CD14-positive monocyte (primary cell): ENCODE data around the gene KIF16B. TPM values are rescaled to one million over a fixed set of nuclear protein-coding genes. Genes with fewer than 3 reads are reported as not detected.
"Not testable (repeated sequence)": the region's sequence is repeated elsewhere in the genome, so short reads cannot be mapped to it uniquely, and the experiment has no call there.

Experiments
- DNase-seq, 3 donors: peaks; one replicate each; pipeline ENCODE4 v3.0.0-alpha.2; 2011 to 2022
- H2AFZ ChIP-seq: 2 replicates; pipeline ENCODE4 v1.6.0; 2012; ENCODE audit warnings: mild to moderate bottlenecking, low read depth, low read length, inconsistent platforms; ENCODE audit not compliant: insufficient read depth, poor library complexity, severe bottlenecking
- H3K27ac ChIP-seq, 2 donors: 1 replicate in 1 of 2; 2 replicates in 1 of 2; pipeline ENCODE4 v1.5.1; 2012 to 2013; ENCODE audit warnings: low read length in 2 of 2, control low read depth in 1 of 2, inconsistent platforms in 1 of 2, low read depth in 1 of 2, mild to moderate bottlenecking in 1 of 2
- H3K27me3 ChIP-seq, 2 donors: one replicate each; pipeline versions ENCODE4 v1.6.0 to v1.6.1; 2011 to 2013; ENCODE audit warnings: low read length in 2 of 2; ENCODE audit not compliant: control insufficient read depth in 2 of 2, insufficient read depth in 2 of 2
- H3K36me3 ChIP-seq, 2 donors: replicated peaks in 1 of 2; 1 replicate in 1 of 2; 2 replicates in 1 of 2; pipeline versions ENCODE4 v1.5.1 to v1.6.1; 2012 to 2013; ENCODE audit warnings: low read length in 2 of 2, control low read depth in 1 of 2, inconsistent platforms in 1 of 2, mild to moderate bottlenecking in 1 of 2; ENCODE audit not compliant: insufficient read depth in 2 of 2, control insufficient read depth in 1 of 2
- H3K4me1 ChIP-seq, 2 donors: 1 replicate in 1 of 2; 2 replicates in 1 of 2; pipeline versions ENCODE4 v1.5.1 to v1.6.1; 2012 to 2013; ENCODE audit warnings: low read length in 2 of 2, control low read depth in 1 of 2, inconsistent platforms in 1 of 2, mild to moderate bottlenecking in 1 of 2, moderate library complexity in 1 of 2; ENCODE audit not compliant: insufficient read depth in 2 of 2, control insufficient read depth in 1 of 2
- H3K4me2 ChIP-seq: replicated peaks from 2 replicates; pipeline ENCODE3; 2012; ENCODE audit warnings: low read length, moderate library complexity, mild to moderate bottlenecking; ENCODE audit not compliant: poor library complexity, severe bottlenecking; ENCODE audit errors: extremely low read depth
- H3K4me3 ChIP-seq, 3 experiments: fragments of 200-600 bp in 1 of 3; sonication (generic) in 1 of 3; replicated peaks in 1 of 3; 1 replicate in 2 of 3; 2 replicates in 1 of 3; pipeline ENCODE4 v1.5.1; 2011 to 2013; ENCODE audit warnings: low read length in 3 of 3, mild to moderate bottlenecking in 3 of 3, control low read depth in 2 of 3, low read depth in 2 of 3, inconsistent platforms in 1 of 3, moderate library complexity in 1 of 3
- H3K79me2 ChIP-seq: 2 replicates; pipeline ENCODE4 v1.6.0; 2012; ENCODE audit warnings: mild to moderate bottlenecking, control low read depth, inconsistent platforms, low read length, moderate library complexity; ENCODE audit not compliant: insufficient read depth
- H3K9ac ChIP-seq: 2 replicates; pipeline ENCODE4 v1.6.0; 2017; ENCODE audit warnings: low read length, mild to moderate bottlenecking; ENCODE audit not compliant: insufficient read depth, poor library complexity, severe bottlenecking
- H3K9me3 ChIP-seq, 2 donors: replicated peaks in 1 of 2; 1 replicate in 1 of 2; 2 replicates in 1 of 2; pipeline versions ENCODE4 v1.5.1 to v1.6.1; 2012 to 2013; ENCODE audit warnings: low read length in 2 of 2, control low read depth in 1 of 2; ENCODE audit not compliant: control insufficient read depth in 1 of 2, insufficient read depth in 1 of 2
- H4K20me1 ChIP-seq: 2 replicates; pipeline ENCODE4 v1.6.0; 2012; ENCODE audit warnings: mild to moderate bottlenecking, low read length, control low read depth, moderate library complexity; ENCODE audit not compliant: insufficient read depth
- H3K27ac Mint-ChIP-seq, 7 donors: one replicate each; pipeline ENCODE4 v1.8.0; 2020; ENCODE audit warnings: mild to moderate bottlenecking in 7 of 7, mixed read lengths in 7 of 7, moderate library complexity in 6 of 7, inconsistent platforms in 2 of 7
- H3K27me3 Mint-ChIP-seq, 3 donors: one replicate each; pipeline ENCODE4 v1.8.0; 2021 to 2022; ENCODE audit warnings: low read depth in 3 of 3, mild to moderate bottlenecking in 3 of 3, mixed read lengths in 3 of 3, moderate library complexity in 3 of 3, inconsistent platforms in 1 of 3
- H3K36me3 Mint-ChIP-seq, 2 donors: one replicate each; pipeline ENCODE4 v1.8.0; 2020; ENCODE audit warnings: mixed read lengths in 2 of 2, inconsistent platforms in 1 of 2, mild to moderate bottlenecking in 1 of 2
- H3K4me1 Mint-ChIP-seq: one replicate; pipeline ENCODE4 v1.8.0; 2020; ENCODE audit warnings: mild to moderate bottlenecking, mixed read lengths
- H3K4me3 Mint-ChIP-seq, 2 donors: one replicate each; pipeline ENCODE4 v1.8.0; 2020; ENCODE audit warnings: mild to moderate bottlenecking in 2 of 2, mixed read lengths in 2 of 2, moderate library complexity in 1 of 2
- H3K9me3 Mint-ChIP-seq, 7 donors: one replicate each; pipeline ENCODE4 v1.8.0; 2020 to 2022; ENCODE audit warnings: mixed read lengths in 7 of 7, mild to moderate bottlenecking in 6 of 7, moderate library complexity in 6 of 7, inconsistent platforms in 2 of 7
- CTCF ChIP-seq: fragments of 200-600 bp; IDR thresholded peaks from one replicate; pipeline ENCODE4 v1.8.0; 2022; ENCODE audit warnings: antibody characterized with exemption, mild to moderate bottlenecking
- WGBS: methylation state at CpG from one replicate; pipeline ENCODE4 v1.1.5; 2013; ENCODE audit warnings: missing lambda C conversion rate; ENCODE audit not compliant: insufficient coverage; 5-methylcytosine and 5-hydroxymethylcytosine counted together
- intact Hi-C, 2 donors: fragments of 100-400 bp; cut with micrococcal nuclease; formaldehyde crosslinking; loops; one replicate each; pipeline versions ENCODE4 v1.15.0 to v1.15.1; 2023
- polyA plus RNA-seq, 3 donors: library from polyadenylated mRNA; depleted of rRNA in 1 of 3; unstranded in 2 of 3; stranded (reverse) in 1 of 3; fragments of 300-500 nt in 2 of 3; fragments of >200 nt in 1 of 3; fragmentation: Illumina TruSeq in 2 of 3; gene quantifications; 1 replicate in 2 of 3; 2 replicates in 1 of 3; pipeline ENCODE4 v1.2.3, GENCODE V29; 2012 to 2021

The KIF16B gene
- polyA plus RNA-seq, 3 donors = 0.89 to 2.9 (median 2.8) TPM

- H3K4me1 ChIP-seq = peaks cover 0 to 12% of the 10 kb centered on the region in 2 donors
- no peaks in the 10 kb centered on the region for H3K79me2 ChIP-seq
- peaks cover 0 to 2% (median 1%) of the 10 kb centered on the region in 3 donors for H3K27me3 Mint-ChIP-seq
- H3K4me3 ChIP-seq = no peak overlapping the region
- H3K27ac Mint-ChIP-seq = no peak overlapping the region
- H3K36me3 ChIP-seq = peaks cover 0 to 3% of the 10 kb centered on the region in 2 donors
- H3K36me3 Mint-ChIP-seq = peaks cover 8 to 11% of the 10 kb centered on the region in 2 donors
- no peak overlapping the region for H3K4me2 ChIP-seq
- no peak for TF ChIP-seq CTCF
- intact Hi-C loops = no loop called here
- H3K4me1 Mint-ChIP-seq = peaks cover 25% of the 10 kb centered on the region
- H4K20me1 ChIP-seq = no peaks in the 10 kb centered on the region
- H3K9me3 ChIP-seq = no peaks in the 10 kb centered on the region
- no peak overlapping the region for H3K9ac ChIP-seq
- no peak for DNase-seq
- H3K27me3 ChIP-seq = no peaks in the 10 kb centered on the region
- H3K4me3 Mint-ChIP-seq = no peak overlapping the region
- WGBS = 94% methylated on average over 5 of the region's 5 CpGs
- H3K27ac ChIP-seq = no peak overlapping the region
- peaks cover 0 to 12% (median 2%) of the 10 kb centered on the region in 7 donors for H3K9me3 Mint-ChIP-seq
- no peak overlapping the region for H2AFZ ChIP-seq
These were observed 53.1 kb downstream of the KIF16B start for GRCh38 chr20:16520154-16520553.

GRCh38 chr20:16519673-16520072, 53.6 kb downstream of the KIF16B start:
- H3K9me3 Mint-ChIP-seq, H3K4me3 ChIP-seq, H3K36me3 ChIP-seq, H3K27me3 Mint-ChIP-seq, H4K20me1 ChIP-seq, H3K27me3 ChIP-seq, H3K4me3 Mint-ChIP-seq, DNase-seq, H3K9me3 ChIP-seq, intact Hi-C loops, H2AFZ ChIP-seq, H3K27ac ChIP-seq, H3K4me2 ChIP-seq, H3K27ac Mint-ChIP-seq, H3K9ac ChIP-seq, H3K79me2 ChIP-seq: not testable (repeated sequence)
- peaks cover 2 to 16% of the 10 kb centered on the region in 2 donors for H3K4me1 ChIP-seq
- H3K36me3 Mint-ChIP-seq = peaks cover 4 to 11% of the 10 kb centered on the region in 2 donors
- peaks cover 26% of the 10 kb centered on the region for H3K4me1 Mint-ChIP-seq
- WGBS = 91% methylated on average over 8 of the region's 8 CpGs
